ENCODE measurements around the gene KIF5C.
A peak's percentile ranks its signal among the peaks of the same experiment; 100 is the strongest.

KIF5C gene

GRCh38 chr2:149068996-149069888, 194.2 kb downstream of the KIF5C start:
- peak in 1 of 4 experiments; percentile 5 for DNase-seq (ENCODE audit: low read depth in 4 of 4, low spot score in 1 of 4)

DNA sequence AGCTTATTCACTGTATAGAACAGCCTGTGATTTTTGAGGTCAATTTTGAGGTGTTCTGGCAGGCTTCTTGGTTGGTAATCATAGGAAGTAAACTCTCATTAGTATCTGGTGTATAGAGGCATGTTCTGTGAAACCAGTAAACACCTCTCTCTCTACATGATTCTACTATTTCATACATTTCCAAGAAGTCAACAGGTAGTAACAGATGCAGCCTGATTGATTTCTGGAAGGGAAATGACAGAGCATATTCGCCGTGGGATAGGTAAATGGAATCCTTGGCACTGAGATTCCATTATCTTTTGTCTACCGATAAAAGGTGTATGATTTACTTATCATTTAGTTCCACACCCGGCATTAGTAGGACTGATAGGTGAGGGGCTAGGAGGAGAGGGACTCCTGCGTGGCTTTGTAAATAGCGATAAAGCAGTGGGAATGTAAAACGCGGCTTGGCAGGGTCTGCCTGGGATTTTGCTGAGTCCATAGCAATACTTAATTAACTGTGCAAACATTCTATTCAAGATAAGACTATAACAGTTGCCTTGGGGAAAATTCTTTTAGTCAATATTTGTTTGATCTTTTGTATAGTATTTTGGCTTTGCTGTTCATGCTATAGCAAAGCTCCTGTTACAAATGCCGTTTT, 195.8 kb downstream of the KIF5C start:
- no peak for DNase-seq (ENCODE audit: low read depth in 4 of 4, low spot score in 1 of 4)

- no peak for DNase-seq (ENCODE audit: low read depth in 4 of 4, low spot score in 1 of 4)
These were observed 200.1 kb downstream of the KIF5C start for GRCh38 chr2:149075105-149075504.

- DNase-seq (ENCODE audit: low read depth in 4 of 4, low spot score in 1 of 4): no peak
These were observed 200.8 kb downstream of the KIF5C start for GRCh38 chr2:149075853-149076252.

All from stimulated activated CD4-positive, alpha-beta T cell treated with anti-CD3 and anti-CD28 coated beads, Interleukin-1b, Interleukin-23, amount 100 ng/mL, for 24 hours (primary cell).